NCI-H146 treated with DMSO at 0.1 percent for 48 hours (cell line): ENCODE data around the gene LRP1.

ENCODE experiments used
- DNase-seq: peaks from one replicate; lab custom pipeline; 2025; ENCODE audit not compliant: unreplicated experiment; lab: John Stamatoyannopoulos, UW

LRP1 gene

DNA sequence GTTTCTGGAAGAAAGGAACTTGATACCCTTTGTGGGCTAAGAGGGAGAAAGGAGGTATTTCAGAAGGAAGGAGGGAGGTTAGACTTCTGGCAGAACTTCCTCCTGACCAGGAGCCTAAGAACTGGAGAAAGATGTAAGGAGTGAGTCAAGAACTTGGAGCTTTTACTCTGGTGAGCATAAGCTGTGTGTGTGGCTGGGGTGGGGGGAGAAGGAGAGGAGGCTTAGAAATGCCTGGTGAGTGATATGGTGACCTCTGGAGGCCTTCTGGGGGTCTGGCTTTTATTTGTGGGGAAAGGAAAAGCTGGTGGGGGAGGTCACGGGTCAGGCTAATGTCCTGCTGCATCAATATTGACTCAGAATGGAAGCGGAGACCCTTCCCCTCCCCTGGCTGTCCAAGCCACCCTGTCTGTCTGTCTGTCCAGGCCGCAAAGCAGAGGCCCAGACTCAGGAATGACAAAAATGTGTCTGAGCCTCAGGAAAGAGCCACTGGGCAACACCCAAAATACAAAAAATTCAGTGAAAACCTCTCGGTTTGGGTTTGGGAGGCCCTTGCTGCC is 4.8 kb downstream of the LRP1 start:
- DNase-seq = no peak

DNA sequence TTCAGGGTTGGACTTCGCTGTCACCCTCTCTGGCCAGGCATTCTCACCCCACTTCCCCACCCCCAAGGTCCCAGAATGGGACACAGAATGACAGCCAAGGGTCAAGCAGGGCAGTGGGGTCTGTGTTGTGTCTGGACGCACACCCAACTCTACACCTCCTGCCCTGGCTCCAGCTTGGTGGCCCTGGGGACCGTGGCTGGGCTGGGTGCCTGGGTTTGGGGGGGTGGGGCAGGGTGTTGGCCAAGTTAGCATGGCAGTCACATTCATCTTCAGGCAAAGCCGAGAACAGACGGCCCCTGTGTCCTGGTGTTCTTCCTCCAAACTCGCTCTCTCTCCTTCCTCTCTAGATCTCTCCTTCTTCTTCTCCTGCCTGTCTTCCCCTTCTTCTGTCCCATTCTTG is 5.6 kb downstream of the LRP1 start:
- no peak for DNase-seq

DNA sequence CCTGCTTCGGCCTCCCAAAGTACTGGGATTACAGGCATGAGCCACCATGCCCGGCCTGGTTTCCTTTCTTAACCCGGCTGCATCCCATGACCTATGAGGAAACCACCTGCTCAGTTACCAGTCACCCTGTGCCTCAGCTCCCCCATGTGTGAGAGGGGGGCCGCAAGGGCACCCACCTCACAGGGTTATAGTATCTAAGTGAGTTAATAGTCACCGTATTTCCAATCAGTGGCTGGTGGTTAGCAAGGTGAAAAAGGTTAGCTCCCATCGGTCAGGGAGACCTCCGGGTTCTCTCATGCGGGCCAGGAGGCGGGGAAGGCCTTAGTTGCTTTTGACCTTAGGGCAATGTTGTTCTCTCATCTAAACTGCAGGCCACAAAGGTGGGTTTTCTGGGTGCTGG is 6.7 kb downstream of the LRP1 start:
- DNase-seq = no peak

DNA sequence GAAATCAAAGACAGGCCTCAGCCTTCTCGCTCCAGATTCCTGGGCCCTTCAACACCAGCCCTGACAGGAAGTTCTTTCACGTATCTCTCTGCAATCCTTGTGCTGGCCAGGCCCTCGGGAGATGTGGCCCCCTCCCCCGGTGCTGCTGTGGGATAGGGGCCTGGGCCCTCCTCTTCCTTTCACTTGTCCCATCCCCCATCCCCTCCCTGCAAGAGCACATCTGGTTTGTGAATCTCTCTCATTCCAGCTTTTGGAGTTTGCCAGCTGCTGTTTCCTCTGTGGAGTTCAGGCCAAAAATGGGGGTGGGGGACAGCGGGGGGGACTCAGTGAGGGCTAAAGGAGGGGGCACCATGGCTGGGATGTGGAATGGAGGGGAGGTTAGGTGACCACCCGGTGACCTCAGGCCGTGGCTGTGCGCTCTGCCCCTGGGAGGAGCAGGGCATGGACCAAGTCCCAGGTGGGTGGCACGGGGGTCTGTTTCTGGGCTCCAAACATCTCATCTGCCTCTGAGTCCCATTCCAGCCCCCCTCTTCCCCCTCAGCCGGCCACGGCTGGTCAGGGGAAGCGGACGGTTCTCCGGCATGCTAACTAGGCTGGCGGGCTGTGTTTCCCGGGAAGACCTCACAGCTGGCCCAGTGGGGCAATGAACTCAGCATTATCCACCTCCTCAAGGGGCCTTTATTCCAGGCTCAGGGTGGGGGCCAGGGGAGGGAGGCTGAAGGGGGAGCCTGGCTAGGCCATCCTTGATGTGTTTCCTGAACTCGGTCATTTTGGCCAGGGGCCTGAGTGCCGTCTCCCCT is 7.4 kb downstream of the LRP1 start:
- DNase-seq = no peak

DNA sequence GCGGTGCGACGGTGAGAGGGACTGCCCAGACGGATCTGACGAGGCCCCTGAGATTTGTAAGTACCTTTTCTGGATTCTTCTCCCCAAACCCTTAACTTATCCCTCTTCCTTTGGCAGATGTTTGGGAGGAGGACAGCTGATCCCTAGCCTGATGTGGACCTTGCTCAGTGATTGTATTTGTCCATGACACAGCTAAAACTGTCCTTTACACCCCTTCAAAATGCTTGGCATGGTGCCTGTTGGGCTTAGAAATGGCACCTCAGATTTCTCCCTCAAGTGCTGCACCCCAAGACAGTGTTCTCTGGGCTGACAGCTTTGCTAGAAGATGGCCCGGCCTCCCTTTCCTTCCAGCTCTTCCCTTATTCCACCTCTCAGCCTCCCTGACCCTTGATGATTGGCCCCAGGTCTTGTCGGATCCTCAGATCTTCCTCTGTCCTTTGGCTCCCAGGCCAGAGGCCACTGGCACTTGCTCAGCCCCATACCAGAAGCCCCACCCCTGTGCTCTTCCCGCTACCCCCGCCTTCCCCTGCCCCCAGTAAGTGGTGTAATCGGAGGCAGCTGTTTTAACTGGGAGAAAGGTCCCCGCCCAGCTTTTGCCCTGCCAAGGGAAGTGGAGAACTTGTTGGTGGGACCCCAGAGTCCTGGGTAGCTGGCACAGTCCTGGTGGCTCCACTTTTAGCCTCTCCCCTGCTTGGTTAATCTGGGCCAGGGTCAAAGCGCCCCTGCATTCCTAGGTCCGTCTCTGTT is 10.4 kb downstream of the LRP1 start:
- DNase-seq = no peak

DNA sequence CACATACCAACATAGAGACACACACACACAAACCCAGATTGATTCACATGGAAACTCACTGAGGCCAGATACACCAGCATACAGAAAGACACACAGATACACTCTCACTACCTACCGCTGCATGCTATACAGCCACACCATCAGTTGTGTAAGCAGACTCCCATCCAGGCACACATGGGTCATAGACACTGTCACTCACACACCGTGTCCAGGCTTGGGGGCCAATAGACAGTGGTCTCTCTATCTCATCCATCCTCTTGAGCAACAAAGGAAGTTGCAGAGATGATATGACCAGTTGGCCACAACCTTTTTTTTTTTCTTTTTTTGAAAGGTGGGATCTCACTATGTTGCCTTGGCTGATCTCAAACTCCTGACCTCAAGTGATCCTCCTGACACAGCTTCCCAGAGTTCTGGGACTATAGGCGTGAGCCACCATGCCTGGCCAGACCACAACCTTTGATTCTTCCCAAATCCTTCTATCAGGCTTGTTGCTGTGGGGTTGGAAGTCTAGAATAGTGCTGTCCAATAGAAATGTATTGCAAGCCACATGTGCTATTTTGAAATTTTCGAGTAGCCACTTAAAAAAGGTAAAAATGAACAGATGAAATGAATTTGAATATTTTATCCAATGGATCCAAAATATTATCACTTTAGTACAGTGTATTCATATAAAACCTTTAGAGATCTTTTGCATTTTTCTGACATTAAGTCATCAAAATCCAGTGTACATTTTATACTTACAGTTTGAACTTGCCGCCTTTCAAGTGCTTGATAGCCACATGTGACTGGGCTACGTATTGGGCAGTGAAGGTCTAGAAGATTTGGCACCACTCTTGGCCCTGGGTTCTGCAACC is 11.7 kb downstream of the LRP1 start:
- DNase-seq = no peak

DNA sequence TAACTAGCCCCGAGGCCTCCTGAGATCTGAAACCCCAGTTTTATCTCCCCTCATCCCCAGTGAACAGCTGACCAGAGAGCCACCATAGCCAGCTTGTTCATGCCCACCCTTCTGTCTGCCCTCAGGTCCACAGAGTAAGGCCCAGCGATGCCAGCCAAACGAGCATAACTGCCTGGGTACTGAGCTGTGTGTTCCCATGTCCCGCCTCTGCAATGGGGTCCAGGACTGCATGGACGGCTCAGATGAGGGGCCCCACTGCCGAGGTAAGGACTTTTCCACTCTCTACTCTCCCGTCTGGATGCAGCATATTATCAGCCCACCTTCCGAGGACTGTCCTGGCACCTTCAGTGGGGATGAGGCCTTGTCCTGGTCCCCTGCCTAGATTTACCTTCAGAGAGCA is 13.0 kb downstream of the LRP1 start:
- no peak for DNase-seq

DNA sequence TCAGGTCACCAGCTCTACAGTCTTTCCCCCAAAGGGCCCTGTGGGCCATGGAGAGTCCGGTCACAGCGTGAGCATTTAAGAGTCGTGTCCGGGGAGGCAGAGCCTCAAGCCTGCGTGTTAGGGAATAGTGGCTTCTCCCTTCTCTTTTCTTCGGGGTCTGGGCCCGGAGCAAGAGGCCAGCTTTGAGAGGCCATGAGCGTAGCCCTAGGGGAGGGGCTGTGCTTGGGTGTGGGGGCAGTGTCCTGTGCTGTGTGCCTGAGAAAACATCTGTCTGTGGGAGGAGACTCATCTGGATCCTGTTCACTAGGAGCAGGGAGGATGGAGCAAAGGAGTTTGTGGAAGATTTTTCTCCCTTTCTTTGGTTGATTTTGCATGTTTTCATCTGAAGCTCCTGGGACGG is 13.8 kb downstream of the LRP1 start:
- DNase-seq = no peak

DNA sequence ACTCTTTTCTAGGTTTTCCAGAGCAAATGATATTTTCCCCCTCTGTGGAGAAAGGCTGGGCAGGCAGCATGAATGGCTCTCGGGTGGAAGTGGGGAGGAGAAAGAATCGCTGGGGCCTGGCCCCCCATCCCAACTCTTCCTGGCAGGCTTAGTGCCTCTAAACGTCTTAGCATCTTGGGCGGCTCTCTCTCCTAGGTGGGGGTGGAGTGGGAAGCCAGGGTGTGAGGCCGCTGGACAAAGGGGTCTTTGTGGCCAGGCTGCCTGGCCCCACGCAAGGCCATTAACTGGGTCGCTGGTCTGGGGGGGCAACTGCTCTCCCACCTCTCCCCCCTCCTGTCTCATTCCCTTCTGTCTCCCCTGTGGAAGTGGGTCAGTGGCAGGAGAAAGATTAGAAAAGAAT is 14.4 kb downstream of the LRP1 start:
- no peak for DNase-seq

DNA sequence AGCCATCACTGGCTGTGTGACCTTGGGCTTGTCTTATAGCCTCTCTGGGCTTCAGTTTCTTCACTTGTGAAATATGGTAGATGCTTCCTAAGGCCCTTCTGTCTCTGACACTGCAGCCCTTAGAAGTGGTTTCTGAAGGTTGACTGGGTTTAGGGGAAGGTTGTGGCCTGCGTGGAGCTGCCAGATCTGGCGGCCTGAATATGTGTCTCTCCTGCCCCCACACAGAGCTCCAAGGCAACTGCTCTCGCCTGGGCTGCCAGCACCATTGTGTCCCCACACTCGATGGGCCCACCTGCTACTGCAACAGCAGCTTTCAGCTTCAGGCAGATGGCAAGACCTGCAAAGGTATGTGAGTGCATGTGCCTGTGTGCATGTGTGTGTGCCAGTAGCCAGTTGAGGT is 15.2 kb downstream of the LRP1 start:
- no peak for DNase-seq

DNA sequence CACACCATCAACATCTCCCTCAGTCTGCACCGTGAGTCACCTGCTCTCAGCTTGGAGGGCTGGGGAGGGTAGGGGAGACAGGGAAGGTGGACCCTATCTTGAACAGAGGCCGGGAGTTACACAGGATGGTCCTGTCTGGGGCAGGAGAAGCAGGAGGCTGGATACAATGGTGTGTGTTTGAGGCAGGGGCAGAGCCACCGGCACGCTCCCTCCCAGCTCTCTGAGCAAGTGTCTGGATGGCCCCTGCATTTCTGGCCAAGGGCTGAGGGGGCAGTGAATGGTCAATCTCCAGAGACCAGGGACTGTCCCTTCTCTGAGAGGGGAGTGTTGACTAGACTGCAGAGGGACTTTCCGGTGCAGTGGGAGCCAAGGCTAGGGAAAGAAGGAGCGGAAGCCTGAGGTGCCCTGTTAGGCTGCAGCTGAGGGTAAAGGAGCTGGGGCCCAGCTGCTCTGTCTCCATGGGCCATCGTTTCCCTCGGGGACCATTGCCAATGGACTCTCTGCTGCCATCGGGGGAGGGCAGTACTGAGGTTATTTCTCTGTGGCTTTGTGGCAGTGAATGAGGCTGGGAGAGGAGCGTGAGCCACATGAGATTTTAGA is 17.3 kb downstream of the LRP1 start:
- no peak for DNase-seq

DNA sequence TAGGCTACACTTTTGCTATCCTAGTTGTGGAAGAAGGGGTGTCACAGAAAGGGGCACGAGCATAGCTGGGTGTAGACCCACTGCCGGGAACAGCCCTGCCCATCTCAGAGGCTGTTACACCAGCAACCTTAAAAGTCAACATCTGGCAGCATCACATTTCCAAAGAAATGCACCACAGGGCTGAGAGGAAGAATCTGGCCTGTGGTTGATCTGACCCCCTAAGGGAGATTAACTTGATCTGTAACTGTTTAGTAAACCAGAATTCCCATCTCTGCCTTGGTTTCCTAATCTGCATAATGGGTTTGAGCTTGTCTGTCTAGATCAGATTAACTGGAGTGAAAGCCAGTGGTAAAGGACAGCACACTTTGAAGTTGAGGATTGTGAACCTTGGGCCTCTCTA is 17.8 kb downstream of the LRP1 start:
- no peak for DNase-seq

DNA sequence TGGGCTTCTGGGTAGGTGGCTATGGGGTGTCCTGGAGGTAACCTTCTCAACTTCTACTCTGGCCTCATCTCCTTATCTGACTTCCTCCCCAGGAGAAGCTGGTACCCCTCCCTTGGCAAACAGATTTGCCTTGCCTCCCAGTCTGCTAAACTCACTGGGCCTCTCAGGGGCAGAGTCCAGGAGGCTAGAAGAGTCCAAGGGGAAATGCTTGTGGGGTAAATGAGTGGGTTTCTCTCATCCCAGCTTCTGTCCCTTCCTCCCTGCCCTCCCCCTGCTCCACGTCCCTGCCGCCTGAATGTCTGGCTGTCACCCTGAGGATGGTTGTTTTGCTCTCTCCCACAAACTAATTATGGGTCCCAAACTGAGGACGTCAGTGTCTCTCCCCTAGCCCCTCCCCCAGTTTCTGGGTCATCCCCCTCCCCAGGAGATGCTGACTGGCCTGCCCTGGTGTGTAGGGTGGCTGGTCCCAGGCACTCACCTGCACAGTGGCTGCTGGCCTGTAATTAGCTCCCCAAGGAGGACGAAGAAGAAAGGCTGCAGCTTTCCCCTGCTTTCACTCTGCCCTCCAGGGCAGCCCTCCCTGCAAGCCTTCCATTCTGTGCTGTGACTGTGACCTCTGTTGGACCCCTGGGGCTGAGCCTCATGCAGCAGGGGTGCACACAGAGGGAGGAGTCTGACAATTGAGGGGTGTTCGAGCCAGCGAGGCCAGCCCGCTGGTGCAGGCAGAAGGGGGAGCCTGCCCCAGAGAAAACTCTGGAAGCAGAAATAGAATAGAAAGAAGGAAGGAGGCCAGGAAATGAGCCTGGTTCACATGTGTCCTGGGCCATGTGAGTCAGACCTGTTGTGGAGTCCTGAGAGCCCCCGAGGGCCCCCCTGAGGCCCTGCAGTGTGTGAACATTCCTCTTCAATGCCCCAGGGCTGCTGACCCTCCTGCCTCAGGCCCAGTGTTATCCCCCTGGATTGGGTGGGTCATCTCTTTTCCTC is 19.0 kb downstream of the LRP1 start, which contains the start of gene LRP1-AS:
Gene LRP1-AS, minus strand, starts transcription at position 659 of the 984 bp plus-strand sequence.
- DNase-seq = no peak

DNA sequence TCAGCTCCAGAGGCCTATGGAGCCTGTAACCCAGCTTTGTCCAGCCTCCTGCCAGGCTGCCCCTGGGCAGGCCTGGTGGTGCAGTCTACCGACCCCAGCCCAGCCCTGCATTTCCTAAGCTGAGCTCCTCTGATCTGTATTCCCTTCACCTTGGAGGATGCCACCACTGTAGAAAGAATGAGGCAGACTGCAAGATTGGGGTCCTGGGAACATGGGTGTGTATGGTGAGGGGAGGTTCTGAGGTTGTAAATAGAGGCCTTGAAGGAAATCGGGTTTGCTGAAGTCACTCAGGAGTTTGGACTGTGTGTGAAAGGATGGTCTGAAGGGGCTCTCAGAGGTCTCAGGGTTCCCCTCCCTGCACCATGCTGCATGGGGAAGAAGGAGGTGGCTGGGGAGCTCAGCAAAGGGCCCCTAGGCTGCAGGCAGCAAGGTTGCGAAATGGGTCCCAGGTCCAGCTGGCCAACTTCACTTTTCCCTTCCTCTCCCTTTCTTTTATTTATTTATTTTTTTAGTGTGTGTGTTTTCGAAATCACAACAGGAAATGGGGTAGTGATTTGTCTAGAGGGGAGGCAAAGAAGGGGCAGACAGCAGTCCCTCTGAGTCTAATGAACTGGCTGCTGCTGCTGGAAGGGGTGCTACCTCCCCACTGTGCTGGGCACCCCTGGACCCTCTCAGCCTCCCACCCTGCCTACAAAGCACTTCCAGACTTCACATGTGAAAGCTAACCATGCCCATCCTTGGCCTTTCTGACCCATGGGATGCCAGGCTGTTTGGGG is 20.4 kb downstream of the LRP1 start:
- DNase-seq = no peak

DNA sequence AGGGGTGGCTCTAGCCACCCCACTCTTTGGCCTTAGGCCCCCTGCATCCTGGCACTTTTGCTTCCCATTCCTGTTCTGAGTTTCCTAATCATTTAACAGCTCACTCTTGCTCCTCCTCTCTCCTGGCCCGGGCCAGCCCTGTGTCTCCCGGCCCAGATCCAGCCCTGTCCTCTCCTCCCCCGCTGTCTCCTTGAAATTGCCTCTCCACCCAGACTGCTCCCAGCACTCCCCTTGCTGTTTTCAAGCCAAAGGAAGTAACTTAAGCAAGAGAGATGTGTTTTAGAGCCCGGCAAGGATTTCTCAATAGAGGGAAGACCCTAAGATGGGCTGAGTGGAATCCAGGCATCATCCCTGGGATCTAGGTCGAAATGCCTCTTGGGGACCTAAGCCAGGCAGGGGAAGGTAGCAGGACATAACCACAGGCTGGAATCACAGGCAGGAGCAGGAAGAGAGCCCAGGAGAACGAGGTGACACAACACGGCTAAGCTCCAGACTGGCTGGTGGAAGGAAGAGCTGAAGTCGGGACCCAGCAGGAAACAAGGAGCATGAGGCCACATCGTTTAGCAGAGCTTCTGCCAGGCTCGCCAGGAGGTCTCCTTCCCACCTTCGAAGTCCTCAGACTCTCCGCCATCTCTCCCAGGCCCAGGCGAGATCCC is 21.1 kb downstream of the LRP1 start:
- no peak for DNase-seq

DNA sequence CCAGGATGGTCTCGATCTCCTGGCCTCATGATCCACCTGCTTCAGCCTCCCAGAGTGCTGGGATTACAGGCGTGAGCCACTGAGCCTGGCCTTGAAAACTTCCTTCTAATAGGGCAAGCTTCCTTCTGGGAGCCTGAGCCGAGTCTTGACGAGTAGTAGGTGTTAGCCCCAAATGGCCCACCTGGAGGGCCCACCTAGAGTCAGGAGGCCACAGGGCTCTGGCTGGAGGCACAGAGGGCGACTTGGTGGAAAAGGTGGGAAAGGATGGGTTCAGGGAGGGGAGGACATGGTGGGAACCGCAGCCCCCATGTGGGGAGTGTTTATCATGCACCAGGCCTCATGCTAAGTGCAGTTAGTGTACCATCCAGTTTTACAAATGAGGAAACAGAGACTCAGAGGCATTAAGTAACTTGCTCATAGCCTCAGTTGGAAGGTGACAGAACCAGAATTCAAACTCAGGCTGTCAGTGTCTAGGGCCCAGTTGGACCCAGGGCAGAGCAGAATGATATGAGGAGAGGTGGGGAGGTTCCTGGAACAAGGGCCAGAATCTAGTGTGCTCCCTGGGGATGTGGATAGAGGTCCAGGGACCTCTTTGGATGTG is 22.2 kb downstream of the LRP1 start:
- DNase-seq = no peak

DNA sequence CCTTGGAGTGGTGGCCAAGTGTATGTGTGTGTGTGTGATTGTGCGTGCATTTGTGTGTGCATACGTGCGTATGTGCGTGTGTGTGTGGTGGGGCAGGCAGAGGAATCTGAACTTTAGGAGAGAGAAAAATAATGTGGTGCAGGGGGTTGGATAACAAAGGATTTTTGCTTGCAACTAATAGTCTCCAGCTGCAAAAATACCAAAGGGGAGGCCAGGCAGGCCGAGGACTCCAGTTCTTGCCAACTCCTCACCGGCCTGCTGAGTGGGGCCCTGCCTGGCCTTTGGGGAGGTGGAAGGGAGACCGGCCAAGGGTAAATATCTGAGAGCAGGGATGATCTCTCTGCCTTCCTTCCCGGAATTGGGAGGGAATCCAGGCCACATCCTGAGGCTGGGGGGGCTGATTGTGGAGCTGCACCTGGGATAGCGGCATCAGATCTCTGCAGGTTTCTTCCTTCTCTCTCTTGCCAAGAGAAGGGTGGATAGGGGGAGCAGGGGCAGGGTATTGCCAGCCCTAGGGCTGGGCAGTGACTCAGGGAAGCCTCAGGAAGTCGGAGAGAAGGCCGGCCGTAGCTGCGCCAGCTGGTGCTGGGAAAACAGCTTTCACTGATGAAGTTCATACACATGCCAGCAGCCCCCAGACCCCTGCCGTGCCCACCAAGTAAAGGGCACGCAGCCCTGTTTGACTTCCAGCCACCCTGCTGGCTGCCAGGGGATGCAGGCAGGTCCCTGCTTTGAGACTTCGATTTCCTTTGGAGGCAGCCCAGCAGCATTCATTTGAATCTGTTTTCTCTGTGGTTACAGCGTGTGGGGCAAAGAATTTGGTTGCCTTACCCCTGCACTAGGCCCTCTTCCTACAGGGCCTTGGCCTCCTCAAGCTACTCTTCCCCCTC is 23.7 kb downstream of the LRP1 start:
- DNase-seq = no peak
